Epithelial cell of proximal tubule (primary cell): Measurements from ENCODE around the gene PLAC1. TPM values are rescaled to one million over a fixed set of nuclear protein-coding genes. Genes with fewer than 3 reads are reported as not detected.

Source experiments
- DNase-seq: peaks from one replicate; pipeline ENCODE4 v3.0.0-alpha.2; 2011; ENCODE audit warnings: low read depth
- H3K4me3 ChIP-seq: 2 replicates; pipeline ENCODE4 v1.5.1; 2011; ENCODE audit warnings: low read depth, mild to moderate bottlenecking, low read length
- CTCF ChIP-seq: conservative IDR thresholded peaks from 2 replicates; pipeline ENCODE4 v1.5.1; 2012; ENCODE audit warnings: low read depth, mild to moderate bottlenecking, low read length
- total RNA-seq: library from RNA; depleted of rRNA; stranded (reverse); fragments of >200 nt; gene quantifications from 2 replicates; pipeline ENCODE4 v1.2.3, GENCODE V29; 2015

The PLAC1 gene
- total RNA-seq, 1 donor from 2014 or later, result not detected

GRCh38 chrX:134547047-134547679, 111.1 kb downstream of the PLAC1 start:
- no peak for TF ChIP-seq CTCF

GRCh38 chrX:134546187-134546586, 112.1 kb downstream of the PLAC1 start:
- no peak for DNase-seq
- H3K4me3 ChIP-seq, result peak overlapping the region; percentile 14
- no peak for TF ChIP-seq CTCF

More at GRCh38 chrX:134547047-134547679, 111.1 kb downstream of the PLAC1 start:
- no peak for DNase-seq
- peak overlapping the region; percentile 69 for H3K4me3 ChIP-seq

- H3K4me3 ChIP-seq, result no peak overlapping the region
- TF ChIP-seq CTCF, result no peak
- no peak for DNase-seq
Observed at GRCh38 chrX:134545510-134545909, 112.8 kb downstream of the PLAC1 start.

GRCh38 chrX:134544513-134545151, 113.6 kb downstream of the PLAC1 start:
- no peak for TF ChIP-seq CTCF
- no peak for DNase-seq
- peak overlapping the region; percentile 47 for H3K4me3 ChIP-seq

GRCh38 chrX:134544135-134544512, 114.1 kb downstream of the PLAC1 start:
- TF ChIP-seq CTCF, result no peak
- no peak for DNase-seq
- H3K4me3 ChIP-seq, result peak overlapping the region; percentile 47

- no peak for TF ChIP-seq CTCF
- no peak for DNase-seq
- no peak overlapping the region for H3K4me3 ChIP-seq
Observed at GRCh38 chrX:134543288-134543687, 115.0 kb downstream of the PLAC1 start.

- no peak for TF ChIP-seq CTCF
- DNase-seq, result no peak
- H3K4me3 ChIP-seq, result no peak overlapping the region
Observed at GRCh38 chrX:134542485-134542884, 115.8 kb downstream of the PLAC1 start.
